Measurements from ENCODE around the gene SDHA. TPM values are rescaled to one million over a fixed set of nuclear protein-coding genes. Genes with fewer than 3 reads are reported as not detected.

Gene SDHA
- total RNA-seq, 1 experiment from 2014 or later: 171 TPM

DNA sequence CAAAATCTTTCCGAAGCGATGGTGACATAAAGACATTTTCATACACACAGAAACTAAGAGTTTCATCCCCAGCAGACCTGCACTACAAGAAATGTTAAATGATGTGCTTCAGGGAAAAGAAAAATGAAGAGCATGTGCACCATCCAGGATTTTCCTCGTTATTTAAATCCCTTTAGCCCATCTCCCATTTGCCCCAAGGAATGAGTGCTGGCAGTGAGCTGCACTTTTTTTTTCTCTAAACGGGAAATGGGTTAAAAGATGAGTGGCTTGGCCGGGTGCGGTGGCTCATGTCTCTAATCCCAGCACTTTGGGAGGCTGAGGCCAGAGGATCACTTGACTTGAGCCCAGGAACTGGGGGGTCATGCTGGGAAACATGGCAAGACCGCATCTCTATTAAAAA is 33.6 kb upstream of the SDHA start:
- intact Hi-C loops (cut with micrococcal nuclease; ENCODE audit: unreplicated experiment): no loop called here
- TF ChIP-seq POLR2AphosphoS5 (IDR thresholded peaks at IDR 0.05; ENCODE audit: low read depth, low read length) (no peak), SIN3A (IDR thresholded peaks at IDR 0.05; ENCODE audit: borderline replicate concordance, insufficient read depth, low read depth, low read length) (no peak), TCF7L2 (IDR thresholded peaks at IDR 0.05; ENCODE audit: low read depth, low read length) (no peak)
- TF ChIP-seq, protein P1, sequence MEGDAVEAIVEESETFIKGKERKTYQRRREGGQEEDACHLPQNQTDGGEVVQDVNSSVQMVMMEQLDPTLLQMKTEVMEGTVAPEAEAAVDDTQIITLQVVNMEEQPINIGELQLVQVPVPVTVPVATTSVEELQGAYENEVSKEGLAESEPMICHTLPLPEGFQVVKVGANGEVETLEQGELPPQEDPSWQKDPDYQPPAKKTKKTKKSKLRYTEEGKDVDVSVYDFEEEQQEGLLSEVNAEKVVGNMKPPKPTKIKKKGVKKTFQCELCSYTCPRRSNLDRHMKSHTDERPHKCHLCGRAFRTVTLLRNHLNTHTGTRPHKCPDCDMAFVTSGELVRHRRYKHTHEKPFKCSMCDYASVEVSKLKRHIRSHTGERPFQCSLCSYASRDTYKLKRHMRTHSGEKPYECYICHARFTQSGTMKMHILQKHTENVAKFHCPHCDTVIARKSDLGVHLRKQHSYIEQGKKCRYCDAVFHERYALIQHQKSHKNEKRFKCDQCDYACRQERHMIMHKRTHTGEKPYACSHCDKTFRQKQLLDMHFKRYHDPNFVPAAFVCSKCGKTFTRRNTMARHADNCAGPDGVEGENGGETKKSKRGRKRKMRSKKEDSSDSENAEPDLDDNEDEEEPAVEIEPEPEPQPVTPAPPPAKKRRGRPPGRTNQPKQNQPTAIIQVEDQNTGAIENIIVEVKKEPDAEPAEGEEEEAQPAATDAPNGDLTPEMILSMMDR (IDR thresholded peaks at IDR 0.05): no peak
- TF ChIP-seq, protein P2, sequence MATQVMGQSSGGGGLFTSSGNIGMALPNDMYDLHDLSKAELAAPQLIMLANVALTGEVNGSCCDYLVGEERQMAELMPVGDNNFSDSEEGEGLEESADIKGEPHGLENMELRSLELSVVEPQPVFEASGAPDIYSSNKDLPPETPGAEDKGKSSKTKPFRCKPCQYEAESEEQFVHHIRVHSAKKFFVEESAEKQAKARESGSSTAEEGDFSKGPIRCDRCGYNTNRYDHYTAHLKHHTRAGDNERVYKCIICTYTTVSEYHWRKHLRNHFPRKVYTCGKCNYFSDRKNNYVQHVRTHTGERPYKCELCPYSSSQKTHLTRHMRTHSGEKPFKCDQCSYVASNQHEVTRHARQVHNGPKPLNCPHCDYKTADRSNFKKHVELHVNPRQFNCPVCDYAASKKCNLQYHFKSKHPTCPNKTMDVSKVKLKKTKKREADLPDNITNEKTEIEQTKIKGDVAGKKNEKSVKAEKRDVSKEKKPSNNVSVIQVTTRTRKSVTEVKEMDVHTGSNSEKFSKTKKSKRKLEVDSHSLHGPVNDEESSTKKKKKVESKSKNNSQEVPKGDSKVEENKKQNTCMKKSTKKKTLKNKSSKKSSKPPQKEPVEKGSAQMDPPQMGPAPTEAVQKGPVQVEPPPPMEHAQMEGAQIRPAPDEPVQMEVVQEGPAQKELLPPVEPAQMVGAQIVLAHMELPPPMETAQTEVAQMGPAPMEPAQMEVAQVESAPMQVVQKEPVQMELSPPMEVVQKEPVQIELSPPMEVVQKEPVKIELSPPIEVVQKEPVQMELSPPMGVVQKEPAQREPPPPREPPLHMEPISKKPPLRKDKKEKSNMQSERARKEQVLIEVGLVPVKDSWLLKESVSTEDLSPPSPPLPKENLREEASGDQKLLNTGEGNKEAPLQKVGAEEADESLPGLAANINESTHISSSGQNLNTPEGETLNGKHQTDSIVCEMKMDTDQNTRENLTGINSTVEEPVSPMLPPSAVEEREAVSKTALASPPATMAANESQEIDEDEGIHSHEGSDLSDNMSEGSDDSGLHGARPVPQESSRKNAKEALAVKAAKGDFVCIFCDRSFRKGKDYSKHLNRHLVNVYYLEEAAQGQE (IDR thresholded peaks at IDR 0.05; ENCODE audit: insufficient read depth in 1 of 2, low read depth in 2 of 2, low read length in 1 of 2): no peak
- in situ Hi-C loops (cut with HindIII; ENCODE audit: low pct_unique_long_range_greater_than_20kb, low sequenced_read_pairs): no loop called here
- no peaks in the 10 kb centered on the region for H3K36me3 ChIP-seq (ENCODE audit: control insufficient read depth, insufficient read depth, low read length)
- POLR2A ChIA-PET: no interaction called here
- DNase-seq (ENCODE audit: low read depth, low spot score): no peak
- BruUV-seq (replicated peaks): no TSS peak
- no peak for ATAC-seq
- no peaks in the 10 kb centered on the region for H3K9me3 ChIP-seq (ENCODE audit: control insufficient read depth, insufficient read depth, low read depth, low read length)
- H3K4me1 ChIP-seq (ENCODE audit: control insufficient read depth, insufficient read depth, low read length): peaks cover 18% of the 10 kb centered on the region
- H3K27me3 ChIP-seq (ENCODE audit: control insufficient read depth, insufficient read depth, low read length): no peaks in the 10 kb centered on the region
- H3K27ac ChIP-seq (ENCODE audit: low read length): no peak overlapping the region
- CTCF ChIA-PET: no interaction called here
- no peak overlapping the region for H3K4me3 ChIP-seq (ENCODE audit: low read depth in 2 of 2, low read length in 2 of 2)

DNA sequence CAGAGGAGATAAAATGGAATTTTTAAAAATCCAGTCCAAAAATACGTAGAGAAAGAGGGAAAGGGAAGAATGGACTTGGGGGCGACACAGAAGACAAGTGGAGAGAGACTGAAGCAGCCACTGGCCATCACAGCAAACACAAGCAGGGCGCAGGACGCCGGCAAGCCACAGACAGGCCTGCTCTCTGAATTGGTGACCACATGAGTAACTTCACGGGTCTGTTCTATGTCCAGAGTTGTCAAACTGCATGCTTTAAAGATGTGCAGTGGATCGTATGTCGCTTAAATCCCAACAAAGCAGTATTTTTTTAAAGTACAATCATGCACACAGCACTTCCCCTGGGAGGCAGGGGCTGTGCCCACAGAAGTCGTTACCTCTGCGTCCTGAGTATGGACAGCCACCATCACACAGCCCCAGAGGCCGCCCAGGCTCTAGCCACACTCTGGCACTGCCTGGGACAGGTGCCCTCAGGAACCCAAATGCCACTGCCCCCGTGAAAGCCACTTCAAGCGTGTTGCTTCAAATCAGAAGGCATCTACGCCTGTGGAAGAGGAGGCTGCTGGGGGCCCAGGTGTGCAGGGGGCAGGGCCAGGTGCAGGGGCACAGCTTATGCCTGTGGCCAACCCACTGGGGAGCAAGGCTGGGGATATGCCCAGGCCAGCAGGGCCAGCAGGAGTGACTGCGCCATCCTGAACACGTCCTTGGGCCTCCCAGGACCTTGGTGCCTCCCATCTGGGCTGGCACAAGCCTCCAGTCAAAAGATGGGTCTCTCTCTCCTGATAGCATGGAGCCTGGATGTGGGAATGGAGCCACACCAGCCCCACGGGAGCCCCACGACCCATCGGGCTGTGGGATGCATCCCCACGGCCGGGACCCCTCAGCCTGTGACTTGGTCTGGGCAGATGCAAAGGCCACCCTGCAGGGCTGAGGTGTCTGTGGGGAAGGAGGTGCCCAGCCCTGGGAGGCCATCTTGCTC is 32.7 kb upstream of the SDHA start:
- H3K27me3 ChIP-seq (ENCODE audit: control insufficient read depth, insufficient read depth, low read length): no peaks in the 10 kb centered on the region
- POLR2A ChIA-PET: no interaction called here

More for the DNA sequence above, 32.7 kb upstream of the SDHA start:
- intact Hi-C loops (cut with micrococcal nuclease; ENCODE audit: unreplicated experiment): no loop called here
- H3K4me1 ChIP-seq (ENCODE audit: control insufficient read depth, insufficient read depth, low read length): peaks cover 27% of the 10 kb centered on the region
- CTCF ChIA-PET: no interaction called here
- no peak overlapping the region for H3K27ac ChIP-seq (ENCODE audit: low read length)
- in situ Hi-C loops (cut with HindIII; ENCODE audit: low pct_unique_long_range_greater_than_20kb, low sequenced_read_pairs): no loop called here
- BruUV-seq (replicated peaks): no TSS peak
- ATAC-seq: no peak
- H3K36me3 ChIP-seq (ENCODE audit: control insufficient read depth, insufficient read depth, low read length): no peaks in the 10 kb centered on the region
- TF ChIP-seq, protein P1 (IDR thresholded peaks at IDR 0.05): no peak
- no peak for TF ChIP-seq POLR2AphosphoS5 (IDR thresholded peaks at IDR 0.05; ENCODE audit: low read depth, low read length)
- TF ChIP-seq, protein P2 (IDR thresholded peaks at IDR 0.05; ENCODE audit: insufficient read depth in 1 of 2, low read depth in 2 of 2, low read length in 1 of 2): no peak
- TF ChIP-seq TCF7L2 (IDR thresholded peaks at IDR 0.05; ENCODE audit: low read depth, low read length): no peak
- TF ChIP-seq SIN3A (IDR thresholded peaks at IDR 0.05; ENCODE audit: borderline replicate concordance, insufficient read depth, low read depth, low read length): no peak
- H3K4me3 ChIP-seq (ENCODE audit: low read depth in 2 of 2, low read length in 2 of 2): no peak overlapping the region
- no peak for DNase-seq (ENCODE audit: low read depth, low spot score)
- H3K9me3 ChIP-seq (ENCODE audit: control insufficient read depth, insufficient read depth, low read depth, low read length): no peaks in the 10 kb centered on the region

Measured in Panc1 (cell line).